ENCODE results near the gene ST6GALNAC2.
"Not testable (repeated sequence)": the region's sequence is repeated elsewhere in the genome, so short reads cannot be mapped to it uniquely, and the experiment has no call there.

ST6GALNAC2 gene

DNA sequence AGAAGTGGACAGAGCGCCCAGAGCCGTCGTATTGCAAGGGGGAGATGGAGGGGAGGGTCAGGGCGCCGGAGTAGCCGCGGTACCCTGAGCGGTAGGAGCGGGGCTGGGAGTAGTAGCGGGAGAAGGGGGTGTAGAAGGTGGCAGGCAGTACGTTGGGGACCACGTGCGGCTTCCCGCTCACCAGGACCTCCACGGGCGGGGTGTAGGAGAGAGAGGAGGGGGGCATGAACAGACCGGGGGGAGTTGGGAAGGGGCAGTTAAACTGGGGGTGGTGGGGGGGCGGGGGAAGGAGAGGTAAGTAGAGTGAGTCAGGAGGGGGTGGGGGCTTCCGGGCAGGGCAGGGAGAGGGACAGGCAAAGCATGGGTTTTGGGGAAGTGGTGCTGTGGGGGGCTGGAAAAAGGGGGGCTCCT lies 16.8 kb downstream of the ST6GALNAC2 start:
- no peak for DNase-seq

DNA sequence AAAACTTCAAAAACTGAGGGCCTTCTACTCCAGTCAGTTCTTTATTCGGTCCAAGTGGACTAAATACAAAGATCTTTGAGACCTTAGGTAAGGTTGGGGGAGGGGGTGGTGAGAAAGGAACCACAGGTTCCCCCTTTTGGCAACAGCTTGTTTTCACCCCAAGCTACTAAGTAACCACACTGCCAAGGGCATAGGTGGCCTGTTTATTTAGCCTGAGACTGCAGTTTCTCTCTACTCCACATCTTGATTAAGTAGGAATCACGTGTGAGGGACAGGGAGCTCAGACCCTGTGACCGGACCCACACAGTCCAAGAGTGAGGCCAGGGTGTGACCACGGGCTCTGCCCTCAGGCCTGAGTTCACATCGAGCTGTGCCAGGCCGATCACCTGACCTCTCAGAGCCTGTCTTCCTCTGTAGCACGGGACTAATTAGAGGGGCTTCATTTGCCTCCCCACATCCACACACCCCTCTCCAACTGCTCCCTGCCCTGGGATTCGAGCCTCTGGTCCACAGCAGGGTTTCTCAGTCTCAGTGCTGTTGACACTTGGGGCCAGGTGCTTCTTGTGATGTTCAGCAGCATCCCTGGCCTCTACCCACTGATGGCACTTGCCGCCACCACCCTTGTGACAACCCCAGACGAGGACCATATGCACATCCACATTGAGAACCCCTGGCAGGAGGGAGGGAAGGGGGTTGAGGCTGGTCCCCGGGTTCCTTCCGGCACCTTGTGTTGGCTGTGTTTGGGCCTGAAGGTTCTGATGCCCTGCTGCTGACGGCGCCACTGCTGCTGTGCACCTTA lies 17.8 kb downstream of the ST6GALNAC2 start:
- no peak for DNase-seq

DNA sequence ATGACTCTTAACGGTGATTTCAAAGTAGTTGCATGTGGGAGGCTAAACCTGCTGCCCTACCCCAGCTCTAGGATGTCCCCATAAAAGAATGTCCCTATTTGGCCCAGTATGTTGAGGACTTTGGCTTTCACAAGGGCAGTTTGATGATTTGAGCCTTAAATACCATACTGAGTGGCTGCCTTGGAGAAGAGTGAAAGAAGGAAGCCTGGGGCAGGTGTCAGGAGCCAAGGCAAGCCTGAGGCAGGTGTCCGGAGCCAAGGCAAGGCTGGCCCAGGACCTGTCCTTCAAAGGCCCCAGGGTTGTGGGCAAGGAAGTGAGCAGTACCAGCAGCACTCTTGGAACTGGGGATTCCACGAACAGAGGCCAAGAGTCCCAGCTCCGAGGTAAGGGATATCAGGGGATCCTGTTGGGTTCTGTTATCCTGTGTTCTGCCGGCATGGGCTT lies 18.6 kb downstream of the ST6GALNAC2 start:
- DNase-seq = no peak

DNA sequence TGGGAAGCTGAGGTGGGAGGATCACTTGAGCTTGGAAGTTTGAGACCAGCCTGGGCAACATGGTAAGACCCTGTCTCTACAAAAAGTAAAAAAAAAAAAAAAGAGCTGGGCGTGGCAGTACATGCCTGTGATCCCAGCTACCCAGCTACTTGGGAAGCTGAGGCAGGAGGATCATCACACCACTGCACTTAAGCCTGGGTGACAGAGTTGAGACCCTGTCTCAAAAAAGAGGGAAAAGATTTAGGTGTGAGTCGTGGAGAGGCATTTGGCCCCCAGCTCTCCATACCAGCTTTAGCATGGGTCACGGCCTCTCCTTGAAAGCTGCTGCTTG lies 19.1 kb downstream of the ST6GALNAC2 start:
- DNase-seq = no peak

DNA sequence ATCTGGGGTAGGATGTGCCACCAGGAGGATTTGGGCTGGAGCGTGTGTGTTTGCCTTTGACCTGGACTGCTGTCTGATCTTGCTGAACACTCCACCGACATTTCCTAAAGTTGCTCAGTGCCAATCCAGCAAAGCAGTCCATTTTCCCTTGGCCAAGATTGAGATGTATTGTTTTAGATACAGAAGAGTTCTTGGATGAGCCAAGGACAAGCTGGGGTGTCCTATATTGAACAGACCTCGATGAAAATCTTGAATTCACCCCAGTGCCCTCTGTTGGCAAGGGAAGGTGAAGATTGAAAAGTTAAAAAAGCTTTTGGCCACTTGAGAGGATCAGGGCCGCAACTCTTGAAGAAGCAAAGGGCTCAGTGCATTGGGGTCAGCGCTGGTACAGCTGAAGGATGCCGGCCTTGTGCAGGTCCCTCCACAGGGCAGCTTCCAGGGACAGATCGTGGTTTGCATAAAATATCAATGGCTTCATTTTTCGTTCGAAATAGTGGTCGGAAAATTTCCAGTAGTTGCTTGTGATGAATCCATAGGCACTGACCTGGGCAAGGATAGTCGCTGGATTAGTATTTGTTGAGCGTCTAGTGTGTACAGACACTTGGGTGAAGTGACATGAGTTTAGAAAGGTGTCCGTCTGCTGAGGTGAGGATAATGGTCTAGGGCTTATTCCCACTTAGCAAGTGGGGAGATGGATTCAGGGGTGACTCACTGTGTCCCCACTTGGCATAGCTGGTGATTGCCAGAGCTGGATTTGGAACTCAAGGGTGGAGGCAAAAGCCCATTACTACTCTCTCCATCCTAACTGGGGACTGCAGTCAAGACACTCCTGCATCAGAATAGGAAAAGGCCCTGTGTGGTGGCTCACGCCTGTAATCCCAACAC lies 19.7 kb downstream of the ST6GALNAC2 start:
- no peak for DNase-seq

DNA sequence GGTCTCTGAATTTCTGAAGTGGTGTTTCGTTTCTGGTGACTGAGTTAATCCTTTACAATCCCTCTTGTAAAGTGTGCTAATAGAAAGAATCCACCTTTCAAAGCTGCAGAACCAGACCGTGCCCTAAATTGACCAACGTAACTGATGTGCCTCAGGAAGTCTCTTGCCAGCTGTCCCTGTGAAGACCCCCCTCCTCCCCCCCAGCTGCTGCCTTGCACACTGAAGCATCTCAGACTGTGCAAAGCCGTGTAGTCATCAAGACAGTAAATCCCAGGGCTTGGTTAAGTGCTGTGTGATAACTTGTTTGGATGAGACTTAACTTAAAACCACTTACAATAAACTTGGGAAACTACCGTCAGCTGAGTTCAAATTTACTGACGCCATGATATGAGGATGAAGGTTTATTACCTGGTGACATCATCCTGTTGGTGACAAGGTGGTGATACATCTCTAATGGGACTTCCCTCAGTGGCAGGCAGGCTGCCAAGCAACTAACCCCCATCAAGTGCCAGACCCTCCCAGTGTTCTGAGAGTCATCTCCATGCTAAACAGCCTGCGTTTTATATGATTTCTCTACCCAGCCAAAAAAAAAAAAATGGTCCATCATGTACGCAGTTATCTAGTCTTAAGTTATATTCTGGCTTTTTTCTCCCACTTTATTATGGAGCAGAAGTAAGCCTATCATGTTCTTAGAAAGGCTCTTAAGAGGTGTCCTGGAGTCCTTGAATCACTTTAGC lies 20.5 kb downstream of the ST6GALNAC2 start:
- DNase-seq = not testable (repeated sequence)

DNA sequence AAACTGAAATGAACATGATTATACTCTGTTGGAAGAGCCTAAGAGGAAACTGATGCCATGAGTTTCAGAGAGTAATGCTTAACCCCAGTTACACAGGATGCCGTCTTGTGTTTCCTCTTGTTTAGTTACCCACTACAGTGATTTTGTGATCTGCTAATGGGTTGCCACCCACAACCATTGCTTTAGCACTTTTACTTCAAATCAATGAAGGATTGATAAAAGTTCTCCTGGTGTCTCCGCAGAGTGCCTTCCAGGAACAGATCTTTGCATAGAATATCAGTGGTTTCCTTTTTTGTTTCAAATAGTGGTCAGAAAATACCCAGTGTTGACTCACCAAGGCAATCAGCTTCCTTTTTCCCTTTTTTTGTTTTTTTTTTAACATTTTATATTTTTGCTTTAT lies 22.3 kb downstream of the ST6GALNAC2 start:
- not testable (repeated sequence) for DNase-seq

DNA sequence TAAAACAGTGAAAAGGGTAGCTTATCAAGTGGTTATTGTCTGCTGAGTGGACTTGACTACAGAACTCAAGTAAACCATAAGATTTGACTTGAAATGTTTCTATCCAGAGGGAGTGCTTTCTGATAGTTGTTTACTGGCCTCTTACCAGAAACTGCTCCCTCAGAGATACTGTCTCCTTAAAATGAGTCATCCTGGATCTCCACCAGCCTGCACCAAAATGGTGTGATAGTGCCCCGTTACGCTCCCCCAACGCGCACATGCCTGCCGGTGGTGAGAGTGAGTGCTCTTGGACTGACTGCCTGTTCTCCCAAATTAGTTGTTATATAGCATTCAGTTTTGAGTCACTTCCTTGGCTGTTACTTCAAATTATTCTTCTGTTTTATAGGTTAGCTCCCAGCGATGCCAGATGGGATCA lies 22.9 kb downstream of the ST6GALNAC2 start:
- DNase-seq = no peak

DNA sequence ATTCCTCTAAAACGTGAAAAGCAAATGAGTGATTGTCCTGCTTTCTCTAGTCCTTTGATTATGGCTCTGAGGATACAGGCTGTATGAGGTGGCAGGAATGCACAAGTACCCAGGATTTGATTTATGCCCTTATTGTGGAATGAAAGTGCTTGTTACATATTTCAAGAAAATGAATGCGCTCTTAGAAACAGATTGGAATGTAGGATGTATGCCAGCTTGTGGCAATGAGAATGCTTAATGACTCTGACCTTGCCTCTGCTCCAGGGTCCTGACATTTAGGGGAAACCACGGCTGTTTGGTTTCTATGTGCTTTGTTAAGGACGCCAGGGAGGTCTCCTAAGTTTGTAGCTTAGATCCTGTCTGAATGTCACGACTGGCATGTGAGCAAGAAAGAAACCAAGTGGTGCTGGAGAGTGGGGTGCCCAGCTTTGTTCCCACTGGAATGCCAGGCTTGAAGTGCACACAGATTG lies 23.8 kb downstream of the ST6GALNAC2 start:
- no peak for DNase-seq

DNA sequence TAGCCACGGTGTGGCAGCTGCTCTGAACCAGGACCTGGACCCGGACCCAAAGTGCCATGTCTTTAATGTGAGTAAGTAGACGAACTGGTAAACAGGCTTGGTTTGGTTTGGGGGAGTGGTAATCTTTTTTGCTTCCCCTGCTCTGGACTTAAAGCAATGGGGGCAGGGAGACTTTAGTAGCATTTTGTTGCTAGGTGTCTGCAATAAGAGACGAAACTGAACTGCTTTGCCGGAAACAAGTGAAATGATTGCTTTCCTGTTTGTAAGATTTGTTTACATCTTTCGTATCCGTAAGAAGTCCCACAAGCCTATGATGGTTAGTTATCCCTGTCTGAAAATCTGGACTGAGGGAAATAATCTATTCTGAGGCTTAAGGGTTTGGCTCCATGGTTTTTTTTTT lies 24.3 kb downstream of the ST6GALNAC2 start:
- DNase-seq = no peak

DNA sequence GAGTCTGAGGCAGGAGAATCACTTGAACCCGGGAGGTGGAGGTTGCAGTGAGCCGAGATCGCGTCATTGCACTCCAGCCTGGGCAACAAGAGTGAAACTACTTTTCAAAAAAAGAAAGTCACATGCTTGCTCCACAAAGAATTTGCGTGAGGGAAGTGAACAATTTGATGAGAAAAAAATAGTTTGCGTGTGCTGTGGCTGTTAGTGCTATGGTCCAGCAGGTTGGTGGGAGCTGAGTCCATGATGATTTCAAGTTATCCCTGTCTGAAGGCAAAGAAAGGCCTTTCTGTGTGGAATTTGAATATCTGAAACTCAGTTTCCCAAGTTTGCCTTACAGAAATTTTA lies 24.8 kb downstream of the ST6GALNAC2 start:
- DNase-seq = no peak

DNA sequence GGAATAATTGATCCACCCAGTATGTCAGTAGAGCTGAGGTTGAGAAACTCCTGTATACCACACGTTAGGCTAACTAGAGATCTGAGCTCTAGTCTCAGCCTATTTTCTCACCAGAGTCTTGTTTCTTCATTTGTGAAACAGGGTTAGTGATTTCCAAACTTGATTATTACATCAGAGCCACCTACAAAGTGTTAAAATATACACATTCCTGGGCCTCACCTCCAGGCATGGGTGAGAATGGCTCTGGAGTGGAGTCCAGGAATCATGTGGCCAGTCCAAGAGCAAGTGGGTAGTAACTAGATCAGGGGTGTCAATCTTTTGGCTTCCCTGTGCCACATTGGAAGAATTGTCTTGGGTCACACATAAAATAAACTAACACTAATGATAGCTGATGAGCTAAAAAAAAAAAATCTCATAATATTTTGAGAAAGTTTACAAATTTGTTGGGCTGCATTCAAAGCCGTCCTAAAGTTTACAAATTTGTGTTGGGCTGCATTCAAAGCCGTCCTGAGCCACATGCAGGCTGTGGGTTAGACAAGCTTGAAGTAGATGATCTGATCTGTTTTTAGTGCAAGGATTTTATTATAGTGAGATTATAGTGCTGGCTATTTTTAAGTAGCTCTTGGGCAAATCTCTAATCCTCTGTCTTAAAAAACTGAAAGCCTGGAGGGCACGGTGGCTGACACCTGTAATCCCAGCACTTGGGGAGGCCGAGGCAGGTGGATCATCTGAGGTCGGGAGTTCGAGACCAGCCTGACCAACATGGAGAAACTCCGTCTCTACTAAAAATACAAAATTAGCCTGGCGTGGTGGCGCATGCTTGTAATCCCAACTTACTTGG lies 25.4 kb downstream of the ST6GALNAC2 start:
- no peak for DNase-seq

DNA sequence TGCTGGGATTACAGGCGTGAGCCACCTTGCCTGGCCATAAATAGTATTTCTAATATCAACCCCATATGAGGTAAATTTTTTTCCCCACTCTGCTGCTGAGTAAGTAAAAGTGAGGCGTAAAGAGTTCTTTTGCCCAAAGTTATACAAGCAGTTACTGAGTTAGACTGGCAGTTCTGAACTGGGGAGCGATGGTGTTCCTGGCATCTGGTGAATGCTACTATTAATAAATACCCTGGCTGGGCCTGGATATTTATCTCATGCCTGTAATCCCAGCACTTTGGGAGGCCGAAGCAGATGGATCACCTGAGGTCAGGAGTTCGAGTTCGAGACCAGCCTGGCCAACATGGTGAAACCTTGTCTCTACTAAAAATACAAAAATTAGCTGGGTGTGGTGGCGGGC lies 26.2 kb downstream of the ST6GALNAC2 start:
- DNase-seq = not testable (repeated sequence)

DNA sequence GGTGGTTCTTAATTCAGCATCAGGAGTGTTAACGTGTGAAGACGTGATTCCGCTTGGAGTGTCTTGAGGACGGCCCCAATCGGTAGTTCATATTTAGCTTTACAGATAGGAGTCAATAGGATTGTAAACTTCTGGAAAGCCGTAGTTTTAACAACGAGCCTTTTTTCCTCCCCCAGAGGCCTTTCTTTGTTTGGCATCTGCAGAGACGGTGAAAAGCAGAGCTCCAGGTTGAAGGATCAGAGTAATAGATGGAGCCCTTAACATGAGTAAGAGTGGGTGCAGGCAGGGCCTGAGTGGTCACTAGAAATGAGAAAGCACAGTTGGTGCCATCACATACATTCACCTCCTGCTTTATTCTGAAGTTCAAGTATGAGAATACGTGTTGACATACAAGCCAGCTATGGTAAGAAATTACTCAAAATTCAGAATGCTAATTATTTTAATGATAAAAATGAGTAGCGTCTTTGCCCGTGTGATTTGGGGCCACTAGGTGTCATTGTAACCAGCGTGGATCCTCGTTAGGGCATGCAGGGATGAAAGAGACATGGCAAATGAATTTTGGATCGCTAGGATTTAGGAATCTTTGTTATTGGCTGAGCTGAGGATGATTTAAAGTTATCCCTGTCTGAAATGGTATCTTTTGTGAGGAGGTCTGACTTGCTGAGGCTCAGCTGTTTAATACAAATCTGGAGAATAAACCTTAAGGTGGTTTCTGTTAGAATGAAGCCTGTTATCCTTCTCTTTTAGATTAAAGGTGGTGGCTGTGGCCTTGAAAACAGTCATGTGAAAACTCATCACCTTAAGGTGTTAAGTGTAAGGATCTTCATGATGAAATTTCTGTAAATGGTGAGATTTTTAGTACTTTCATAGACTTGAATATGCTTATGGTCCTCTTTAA lies 27.2 kb downstream of the ST6GALNAC2 start:
- DNase-seq = no peak

DNA sequence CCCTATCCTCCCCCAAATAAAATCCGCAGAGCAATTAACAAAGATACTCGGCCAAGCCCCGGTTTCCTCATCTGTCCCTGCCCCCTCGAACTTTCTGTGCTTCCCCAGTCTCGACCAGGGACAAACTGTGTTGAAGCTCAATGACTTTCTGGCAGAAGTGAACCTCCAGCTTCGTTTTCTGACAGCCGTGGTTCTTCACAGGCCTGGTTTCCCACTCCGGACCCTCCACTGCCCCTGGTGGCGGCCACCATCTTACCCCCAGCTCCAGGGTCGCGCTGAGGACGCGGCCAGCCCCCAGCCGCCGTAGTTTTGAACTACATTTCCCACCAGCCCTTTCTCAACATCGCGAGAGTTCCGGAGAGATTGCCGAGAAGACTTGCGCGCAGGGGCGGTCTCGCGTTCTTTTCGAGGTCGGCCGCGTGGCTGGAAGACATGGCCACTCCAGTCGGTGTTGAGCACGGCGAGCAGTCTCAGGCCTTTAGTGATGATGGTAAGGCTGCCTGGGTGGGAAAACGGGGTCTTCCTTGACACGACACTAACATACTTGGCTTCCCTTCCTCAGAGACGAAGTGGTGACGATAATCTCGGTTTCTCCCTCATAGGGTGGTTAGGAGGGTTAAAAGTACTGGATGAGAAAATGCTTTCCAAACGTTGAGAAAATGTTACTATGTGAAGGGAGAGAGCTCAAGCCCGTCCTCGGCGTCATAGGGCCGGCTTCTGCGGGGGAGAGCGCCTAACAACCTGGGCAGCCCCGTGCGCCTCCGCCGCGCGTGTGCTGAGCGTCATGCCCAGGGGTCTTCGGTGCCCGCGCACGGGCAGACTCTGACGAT lies 28.1 kb downstream of the ST6GALNAC2 start:
- DNase-seq = peak; percentile 87

DNA sequence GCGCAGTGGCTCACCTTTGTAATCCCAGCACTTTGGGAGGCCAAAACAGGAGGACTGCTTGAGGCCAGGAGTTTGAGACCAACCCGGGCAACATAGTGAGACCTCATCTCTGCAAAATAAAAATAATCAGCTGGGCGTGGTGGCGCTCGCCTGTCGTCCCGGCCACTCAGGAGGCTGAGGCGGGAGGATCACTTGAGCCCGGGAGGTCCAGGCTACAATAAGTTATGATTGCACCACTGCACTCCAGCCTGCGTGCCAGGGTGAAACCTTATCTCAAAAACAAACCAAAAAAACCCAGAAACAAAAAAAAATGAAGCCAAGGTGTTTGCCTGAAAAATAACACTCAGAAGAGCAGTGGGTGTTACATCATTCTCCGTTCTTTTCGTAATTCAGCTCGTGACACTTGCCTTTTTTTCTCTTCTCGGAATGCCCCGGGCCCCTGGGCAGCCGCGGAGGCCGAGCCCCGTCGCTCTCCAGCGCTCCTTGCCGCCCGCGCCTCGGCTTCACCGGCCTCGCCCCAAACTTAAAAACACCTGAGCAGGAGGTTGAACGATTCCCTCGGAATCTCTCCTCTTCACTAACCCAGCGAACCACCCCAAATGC lies 28.8 kb downstream of the ST6GALNAC2 start:
- DNase-seq = no peak

DNA sequence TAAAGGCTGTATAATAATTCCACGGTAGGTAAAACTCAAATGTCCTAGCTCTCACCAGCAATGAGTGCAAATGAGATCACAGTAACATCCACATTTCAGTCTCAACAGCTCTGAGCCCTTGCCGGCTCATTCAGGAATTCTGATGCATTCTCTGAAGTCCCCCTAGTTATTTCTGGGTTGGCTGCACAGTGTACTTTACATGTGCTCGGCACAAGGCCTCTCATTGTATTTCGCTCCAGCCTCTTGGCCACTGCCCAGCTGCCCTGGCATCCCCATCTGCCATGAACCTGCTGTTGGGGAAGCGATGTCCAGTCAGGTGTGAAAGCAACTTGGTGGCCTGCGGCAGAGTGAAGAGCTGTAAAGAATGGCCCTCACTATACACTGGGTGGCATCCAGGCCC lies 31.5 kb downstream of the ST6GALNAC2 start:
- DNase-seq = no peak

DNA sequence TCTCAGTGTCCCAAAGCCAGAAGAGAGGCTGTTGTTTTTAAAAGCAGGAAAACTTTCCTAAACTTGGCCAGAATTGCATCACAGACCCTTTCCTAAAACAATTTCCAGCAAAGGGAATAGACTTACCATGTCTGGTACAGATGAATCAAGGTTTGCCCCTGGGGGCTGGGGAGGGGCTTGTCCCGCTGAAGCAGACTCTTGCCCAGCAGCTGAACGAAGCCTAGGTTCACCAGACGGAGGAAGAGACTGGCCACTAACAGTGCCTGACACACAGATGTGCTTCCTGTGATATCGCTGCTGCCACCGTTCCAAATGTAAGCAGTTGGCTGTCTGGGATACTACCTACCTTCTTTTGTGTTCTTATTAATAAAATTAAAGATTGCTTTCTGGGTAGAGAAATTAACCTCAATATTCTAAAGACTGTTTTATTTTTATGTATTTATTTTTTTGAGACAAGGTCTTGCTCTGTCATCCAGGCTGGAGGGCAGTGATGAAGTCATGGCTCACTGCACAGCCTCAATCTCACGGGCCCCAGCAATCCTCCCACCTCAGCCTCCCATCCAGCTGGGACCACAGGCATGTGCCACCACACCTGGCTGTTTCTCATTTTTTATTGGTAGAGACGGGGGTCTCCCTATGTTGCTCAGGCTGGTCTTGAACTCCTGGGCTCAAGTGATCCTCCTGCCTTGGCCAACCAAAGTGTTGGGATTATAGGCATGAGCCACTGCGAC lies 32.3 kb downstream of the ST6GALNAC2 start:
- DNase-seq = no peak

DNA sequence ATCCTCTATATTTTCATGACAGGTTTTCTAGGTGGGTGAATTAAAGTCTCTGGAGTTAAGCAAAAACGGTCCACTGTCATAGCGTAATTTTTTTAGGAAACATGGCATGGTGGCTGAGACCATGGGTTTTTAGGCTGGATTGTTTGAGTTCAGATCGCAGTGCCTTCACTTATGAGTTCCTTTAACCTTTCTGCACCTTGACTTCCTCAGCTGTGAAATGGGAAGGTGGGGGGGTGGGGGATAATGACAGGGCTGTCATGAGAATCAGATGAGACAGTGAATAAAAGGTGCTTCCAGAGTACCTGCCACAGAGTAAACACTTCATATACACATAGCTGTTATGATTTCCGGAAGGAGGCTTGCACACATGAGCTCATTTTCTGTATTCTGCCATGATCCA lies 34.0 kb downstream of the ST6GALNAC2 start:
- DNase-seq = no peak

All from stimulated activated CD4-positive, alpha-beta T cell treated with anti-CD3 and anti-CD28 coated beads, Interleukin-12 subunit alpha, Interleukin-12 subunit beta, amount 100 ng/mL, for 4 hours (primary cell).